IMR-90 (cell line): Measurements from ENCODE around the gene HOXD10. TPM values are rescaled to one million over a fixed set of nuclear protein-coding genes. Genes with fewer than 3 reads are reported as not detected.

Experiments
- ATAC-seq: fragments of 200-7000 bp; cut with Tn5 transposase; 2 replicates; pipeline ENCODE4 v1.9.1; 2020; ENCODE audit warnings: low read depth, mild to moderate bottlenecking, moderate library complexity
- BruUV-seq: library from RNA; stranded (reverse); fragments of 400-500 nt; replicated peaks from 2 replicates; lab custom pipeline; 2021; lab: Mats Ljungman, UMichigan
- CTCF ChIA-PET: fragments of 300-600 bp; formaldehyde crosslinking; extraction: SDS; loops from one replicate; lab custom pipeline; 2021; ENCODE audit warnings: antibody characterized with exemption; lab: Yijun Ruan, JAX
- POLR2A ChIA-PET: fragments of 300-600 bp; sonication (Branson Sonifier 250); formaldehyde crosslinking; loops from one replicate; lab custom pipeline; 2022; ENCODE audit warnings: antibody characterized with exemption; ENCODE audit not compliant: unreplicated experiment; lab: Charles Lee
- DNase-seq: peaks from one replicate; pipeline ENCODE4 v3.0.0; 2013
- H2AFZ ChIP-seq: replicated peaks from 2 replicates; pipeline ENCODE3; 2013; ENCODE audit warnings: low read length, mild to moderate bottlenecking; ENCODE audit not compliant: poor library complexity
- H2AK5ac ChIP-seq: 2 replicates; pipeline ENCODE4 v1.6.1; 2013; ENCODE audit warnings: low read depth, low read length, inconsistent platforms
- H2AK9ac ChIP-seq: replicated peaks from 2 replicates; pipeline ENCODE3; 2013; ENCODE audit warnings: mild to moderate bottlenecking, low read depth, low read length, moderate library complexity; ENCODE audit not compliant: poor library complexity
- H2BK120ac ChIP-seq: 2 replicates; pipeline ENCODE4 v1.6.1; 2013; ENCODE audit warnings: low read depth, low read length, inconsistent platforms
- H2BK15ac ChIP-seq: 3 replicates; pipeline ENCODE4 v1.6.1; 2013; ENCODE audit warnings: low read depth, low read length, inconsistent platforms
- H2BK20ac ChIP-seq: 2 replicates; pipeline ENCODE4 v1.6.1; 2013; ENCODE audit warnings: low read depth, mild to moderate bottlenecking, inconsistent platforms, low read length, moderate library complexity
- H2BK5ac ChIP-seq: 2 replicates; pipeline ENCODE4 v1.6.1; 2013; ENCODE audit warnings: mild to moderate bottlenecking, low read depth, low read length, inconsistent platforms; ENCODE audit not compliant: poor library complexity, severe bottlenecking
- H3K14ac ChIP-seq: replicated peaks from 2 replicates; pipeline ENCODE4 v1.6.1; 2013; ENCODE audit warnings: low read depth, low read length, inconsistent platforms
- H3K18ac ChIP-seq: 2 replicates; pipeline ENCODE4 v1.6.1; 2013; ENCODE audit warnings: low read depth, low read length, control low read depth
- H3K23ac ChIP-seq: 2 replicates; pipeline ENCODE4 v1.6.1; 2013; ENCODE audit warnings: low read depth, low read length, inconsistent platforms
- H3K27ac ChIP-seq: 2 replicates; pipeline ENCODE4 v1.5.1; 2013; ENCODE audit warnings: mild to moderate bottlenecking, control low read depth, low read length; ENCODE audit not compliant: insufficient read depth
- H3K27me3 ChIP-seq: 2 replicates; pipeline ENCODE4 v1.6.1; 2013; ENCODE audit warnings: low read length; ENCODE audit not compliant: control insufficient read depth, insufficient read depth
- H3K36me3 ChIP-seq: 2 replicates; pipeline ENCODE4 v1.6.1; 2013; ENCODE audit warnings: low read length, mixed read lengths; ENCODE audit not compliant: control insufficient read depth, insufficient read depth
- H3K4ac ChIP-seq: 2 replicates; pipeline ENCODE4 v1.6.1; 2013; ENCODE audit warnings: low read depth, low read length, inconsistent platforms
- H3K4me1 ChIP-seq: 2 replicates; pipeline ENCODE4 v1.6.1; 2013; ENCODE audit warnings: low read length, mixed read lengths; ENCODE audit not compliant: control insufficient read depth, insufficient read depth
- H3K4me2 ChIP-seq: 2 replicates; pipeline ENCODE4 v1.6.1; 2013; ENCODE audit warnings: low read depth, mild to moderate bottlenecking, control low read depth, low read length, moderate library complexity
- H3K4me3 ChIP-seq: 2 replicates; pipeline ENCODE4 v1.5.1; 2013; ENCODE audit warnings: low read depth, mild to moderate bottlenecking, control low read depth, low read length, moderate library complexity; ENCODE audit not compliant: insufficient read depth
- H3K56ac ChIP-seq: 2 replicates; pipeline ENCODE4 v1.6.1; 2013; ENCODE audit warnings: low read length, inconsistent platforms; ENCODE audit not compliant: insufficient read depth; ENCODE audit errors: extremely low read depth
- H3K79me1 ChIP-seq, 2 experiments: 2 replicates each; pipeline ENCODE4 v1.6.1; 2013; ENCODE audit warnings: low read length in 2 of 2, inconsistent platforms in 1 of 2, low read depth in 1 of 2
- H3K9ac ChIP-seq: 2 replicates; pipeline ENCODE4 v1.6.1; 2013; ENCODE audit warnings: low read depth, low read length, control low read depth
- H3K9me1 ChIP-seq: 2 replicates; pipeline ENCODE4 v1.6.1; 2013; ENCODE audit warnings: low read length, inconsistent platforms; ENCODE audit not compliant: insufficient read depth
- H3K9me3 ChIP-seq: 2 replicates; pipeline ENCODE4 v1.6.1; 2013; ENCODE audit warnings: low read length; ENCODE audit not compliant: control insufficient read depth, insufficient read depth
- H4K20me1 ChIP-seq: 2 replicates; pipeline ENCODE4 v1.6.1; 2013; ENCODE audit warnings: low read length, inconsistent platforms; ENCODE audit not compliant: insufficient read depth
- H4K5ac ChIP-seq: 2 replicates; pipeline ENCODE4 v1.6.1; 2013; ENCODE audit warnings: mild to moderate bottlenecking, low read depth, low read length, control low read depth
- H4K8ac ChIP-seq, 2 experiments: 2 replicates each; pipeline ENCODE4 v1.6.1; 2013; ENCODE audit warnings: low read depth in 2 of 2, low read length in 2 of 2, control low read depth in 1 of 2, inconsistent platforms in 1 of 2
- H4K91ac ChIP-seq: 2 replicates; pipeline ENCODE4 v1.6.1; 2013; ENCODE audit warnings: low read depth, low read length, inconsistent platforms; ENCODE audit not compliant: insufficient read depth
- BHLHE40 ChIP-seq: fragments of 150-350 bp; IDR thresholded peaks from 2 replicates; pipeline ENCODE4 v1.6.1; 2016; ENCODE audit warnings: mild to moderate bottlenecking, low read depth, low read length
- CHD1 ChIP-seq: IDR thresholded peaks from 2 replicates; pipeline ENCODE4 v1.6.1; 2012; ENCODE audit warnings: low read depth, low read length, improper control_type of control experiment
- FOS ChIP-seq: fragments of 150-350 bp; IDR thresholded peaks from 2 replicates; pipeline ENCODE4 v1.6.1; 2016; ENCODE audit warnings: low read depth, low read length
- NFE2L2 ChIP-seq: fragments of 150-350 bp; IDR thresholded peaks from 2 replicates; pipeline ENCODE4 v1.6.1; 2016; ENCODE audit warnings: low read depth, mild to moderate bottlenecking, low read length
- POLR2A ChIP-seq: IDR thresholded peaks from 2 replicates; pipeline ENCODE4 v1.6.1; 2012; ENCODE audit warnings: mild to moderate bottlenecking, low read depth, low read length
- RAD21 ChIP-seq: IDR thresholded peaks from 2 replicates; pipeline ENCODE4 v1.6.1; 2012; ENCODE audit warnings: low read length, improper control_type of control experiment
- RFX5 ChIP-seq: IDR thresholded peaks from 2 replicates; pipeline ENCODE4 v1.8.0; 2012; ENCODE audit warnings: low read depth, mild to moderate bottlenecking, low read length, moderate library complexity
- SMC3 ChIP-seq: fragments of 150-350 bp; IDR thresholded peaks from 2 replicates; pipeline ENCODE4 v1.6.1; 2016; ENCODE audit warnings: low read depth, mild to moderate bottlenecking, antibody characterized with exemption, low read length, moderate library complexity
- WGBS, 2 experiments: methylation state at CpG; one replicate each; pipeline versions ENCODE4 v1.1.5 to v1.1.7; 2013; ENCODE audit warnings: missing lambda C conversion rate in 2 of 2; ENCODE audit not compliant: insufficient read length in 1 of 2; ENCODE audit errors: extremely low coverage in 2 of 2; 5-methylcytosine and 5-hydroxymethylcytosine counted together
- dilution Hi-C: fragments of 300-500 bp; cut with HindIII; formaldehyde crosslinking; loops from one replicate; pipeline ENCODE4 v1.14.3; 2018; ENCODE audit warnings: low sequenced_read_pairs; ENCODE audit not compliant: unreplicated experiment
- in situ Hi-C: fragments of 300-500 bp; cut with MboI; formaldehyde crosslinking; loops from 3 replicates; pipeline ENCODE4 v1.14.3; 2019; ENCODE audit warnings: low sequenced_read_pairs, inconsistent platforms, mixed read lengths
- intact Hi-C: fragments of 100-400 bp; cut with micrococcal nuclease; formaldehyde crosslinking; loops from 2 replicates; pipeline ENCODE4 v1.10.0; 2022
- polyA plus RNA-seq, 3 experiments: library from polyadenylated mRNA; depleted of rRNA; stranded (reverse); fragments of >200 nt; gene quantifications; 2 replicates each; pipeline ENCODE4 v1.2.3, GENCODE V29; 2012; ENCODE audit warnings: low replicate concordance in 1 of 3
- total RNA-seq: library from RNA; depleted of rRNA; stranded (reverse); fragments of >200 nt; gene quantifications from 2 replicates; pipeline ENCODE4 v1.2.3, GENCODE V29; 2012
- TF ChIP-seq, protein P1 (sequence below): fragments of 150-350 bp; IDR thresholded peaks from 2 replicates; pipeline ENCODE4 v1.6.1; 2017; ENCODE audit warnings: mild to moderate bottlenecking, antibody characterized with exemption, low read length, low read depth
- TF ChIP-seq, protein P2 (sequence below): fragments of 150-350 bp; IDR thresholded peaks from 2 replicates; pipeline ENCODE4 v1.6.1; 2016; ENCODE audit warnings: low read depth, mild to moderate bottlenecking, low read length, moderate library complexity, borderline replicate concordance
- TF ChIP-seq, protein P3 (sequence below): conservative IDR thresholded peaks from 2 replicates; pipeline ENCODE4 v1.5.1; 2012; ENCODE audit warnings: mild to moderate bottlenecking, low read depth, low read length, improper control_type of control experiment

The HOXD10 gene
- total and polyA plus RNA-seq, 2 of the 4 experiments (the other 2 are of a cell fraction) = not detected

DNA sequence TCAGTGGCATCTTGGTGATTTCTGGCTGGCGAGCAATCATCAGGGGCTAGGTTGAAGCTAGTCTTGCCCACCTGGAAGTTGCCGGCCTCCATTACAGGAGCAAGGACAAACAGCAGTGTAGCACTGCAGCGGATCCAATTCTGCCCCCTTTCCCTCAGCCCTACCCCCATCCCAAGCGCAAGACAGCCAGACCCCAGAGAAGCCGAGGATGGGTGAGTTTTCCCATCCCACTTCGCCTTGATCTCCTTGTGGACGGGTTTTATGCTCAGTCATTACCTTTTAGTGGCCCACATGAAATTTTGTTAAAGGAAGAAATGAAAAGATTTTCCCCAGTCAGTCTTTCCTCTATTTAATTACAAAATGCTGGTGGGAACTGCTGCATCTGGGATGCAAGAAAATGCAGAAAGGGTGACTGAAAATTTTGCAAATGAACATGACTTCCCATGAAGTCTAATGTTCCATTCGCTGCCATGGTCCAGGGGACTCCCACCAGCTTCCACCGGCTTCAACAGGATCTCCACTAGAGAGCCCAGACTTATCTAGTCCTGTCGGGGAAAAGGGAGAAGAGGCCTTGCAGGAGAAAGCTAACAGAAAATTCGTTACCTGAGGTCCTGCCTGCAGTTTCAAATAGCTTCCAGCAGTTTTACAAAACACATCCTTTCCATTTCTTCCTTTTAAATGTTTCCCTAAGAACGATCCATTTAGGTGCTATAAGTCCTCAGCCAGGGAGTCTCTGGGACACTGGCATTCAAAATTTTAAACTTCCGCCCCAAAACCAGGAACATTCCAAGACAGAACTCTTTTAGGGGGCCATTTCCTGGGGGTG is 4.0 kb downstream of the HOXD10 start:
- no peaks in the 10 kb centered on the region for H3K4me1 ChIP-seq
- WGBS, 2 experiments = 0% methylated on average over 1 of the region's 13 CpGs; no CpG with 5 or more reads in 1 of the 2 experiments
- H3K4me3 ChIP-seq = no peak overlapping the region
- no peak overlapping the region for H2BK5ac ChIP-seq
- H3K56ac ChIP-seq = no peak overlapping the region
- no peak overlapping the region for H2BK20ac ChIP-seq
- no peak overlapping the region for H3K18ac ChIP-seq
- no peak overlapping the region for H3K4ac ChIP-seq
- no peak for DNase-seq
- ChIA-PET POLR2A (no interaction called here), CTCF (interaction anchor here (1.5 kb wide), 1 partner anchor 11 kb away, joined by 3 read pairs; no protein-coding TSS in a partner anchor)
- ATAC-seq = no peak
- no peak overlapping the region for H3K4me2 ChIP-seq
- no peaks in the 10 kb centered on the region for H3K9me1 ChIP-seq
- no peak overlapping the region for H3K9ac ChIP-seq
- H3K9me3 ChIP-seq = peaks cover 15% of the 10 kb centered on the region
- H4K91ac ChIP-seq = no peak overlapping the region
- intact Hi-C loops = no loop called here
- no peaks in the 10 kb centered on the region for H3K79me1 ChIP-seq
- peaks cover 98% of the 10 kb centered on the region for H3K27me3 ChIP-seq
- no peak overlapping the region for H2AFZ ChIP-seq
- no peak overlapping the region for H3K27ac ChIP-seq
- H2AK9ac ChIP-seq = no peak overlapping the region
- in situ Hi-C loops = loop anchor here (10.0 kb wide), 2 partner anchors 334 to 1034 kb away; no protein-coding TSS in a partner anchor
- dilution Hi-C loops = no loop called here
- no peak overlapping the region for H2BK15ac ChIP-seq
- no peak for TF ChIP-seq BHLHE40
- TF ChIP-seq, protein P1, sequence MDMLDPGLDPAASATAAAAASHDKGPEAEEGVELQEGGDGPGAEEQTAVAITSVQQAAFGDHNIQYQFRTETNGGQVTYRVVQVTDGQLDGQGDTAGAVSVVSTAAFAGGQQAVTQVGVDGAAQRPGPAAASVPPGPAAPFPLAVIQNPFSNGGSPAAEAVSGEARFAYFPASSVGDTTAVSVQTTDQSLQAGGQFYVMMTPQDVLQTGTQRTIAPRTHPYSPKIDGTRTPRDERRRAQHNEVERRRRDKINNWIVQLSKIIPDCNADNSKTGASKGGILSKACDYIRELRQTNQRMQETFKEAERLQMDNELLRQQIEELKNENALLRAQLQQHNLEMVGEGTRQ = no peak
- no peak for TF ChIP-seq CHD1
- TF ChIP-seq, protein P2, sequence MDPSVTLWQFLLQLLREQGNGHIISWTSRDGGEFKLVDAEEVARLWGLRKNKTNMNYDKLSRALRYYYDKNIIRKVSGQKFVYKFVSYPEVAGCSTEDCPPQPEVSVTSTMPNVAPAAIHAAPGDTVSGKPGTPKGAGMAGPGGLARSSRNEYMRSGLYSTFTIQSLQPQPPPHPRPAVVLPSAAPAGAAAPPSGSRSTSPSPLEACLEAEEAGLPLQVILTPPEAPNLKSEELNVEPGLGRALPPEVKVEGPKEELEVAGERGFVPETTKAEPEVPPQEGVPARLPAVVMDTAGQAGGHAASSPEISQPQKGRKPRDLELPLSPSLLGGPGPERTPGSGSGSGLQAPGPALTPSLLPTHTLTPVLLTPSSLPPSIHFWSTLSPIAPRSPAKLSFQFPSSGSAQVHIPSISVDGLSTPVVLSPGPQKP = no peak
- no peak for TF ChIP-seq SMC3
- TF ChIP-seq RAD21 = no peak
- TF ChIP-seq FOS = no peak
- TF ChIP-seq POLR2A = no peak
- TF ChIP-seq, protein P3, sequence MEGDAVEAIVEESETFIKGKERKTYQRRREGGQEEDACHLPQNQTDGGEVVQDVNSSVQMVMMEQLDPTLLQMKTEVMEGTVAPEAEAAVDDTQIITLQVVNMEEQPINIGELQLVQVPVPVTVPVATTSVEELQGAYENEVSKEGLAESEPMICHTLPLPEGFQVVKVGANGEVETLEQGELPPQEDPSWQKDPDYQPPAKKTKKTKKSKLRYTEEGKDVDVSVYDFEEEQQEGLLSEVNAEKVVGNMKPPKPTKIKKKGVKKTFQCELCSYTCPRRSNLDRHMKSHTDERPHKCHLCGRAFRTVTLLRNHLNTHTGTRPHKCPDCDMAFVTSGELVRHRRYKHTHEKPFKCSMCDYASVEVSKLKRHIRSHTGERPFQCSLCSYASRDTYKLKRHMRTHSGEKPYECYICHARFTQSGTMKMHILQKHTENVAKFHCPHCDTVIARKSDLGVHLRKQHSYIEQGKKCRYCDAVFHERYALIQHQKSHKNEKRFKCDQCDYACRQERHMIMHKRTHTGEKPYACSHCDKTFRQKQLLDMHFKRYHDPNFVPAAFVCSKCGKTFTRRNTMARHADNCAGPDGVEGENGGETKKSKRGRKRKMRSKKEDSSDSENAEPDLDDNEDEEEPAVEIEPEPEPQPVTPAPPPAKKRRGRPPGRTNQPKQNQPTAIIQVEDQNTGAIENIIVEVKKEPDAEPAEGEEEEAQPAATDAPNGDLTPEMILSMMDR = no peak
- TF ChIP-seq NFE2L2 = no peak
- no peak for TF ChIP-seq RFX5
- H3K36me3 ChIP-seq = no peaks in the 10 kb centered on the region
- no peak overlapping the region for H2BK120ac ChIP-seq
- H2AK5ac ChIP-seq = no peak overlapping the region
- no peak overlapping the region for H4K8ac ChIP-seq
- no peaks in the 10 kb centered on the region; the same call in 1 of the 2 replicates for H4K20me1 ChIP-seq
- no TSS peak for BruUV-seq
- no peak overlapping the region for H3K23ac ChIP-seq
- no peak overlapping the region for H3K14ac ChIP-seq
- no peak overlapping the region for H4K5ac ChIP-seq
